Measurements from ENCODE around the gene HTT. TPM values are rescaled to one million over a fixed set of nuclear protein-coding genes. Genes with fewer than 3 reads are reported as not detected.

HTT gene
- total RNA-seq, 1 experiment from 2014 or later: 85.4 TPM

- CTCF ChIA-PET: interaction anchor here (0.8 kb wide), 1 partner anchor 36 kb away, joined by 3 read pairs; no protein-coding TSS in a partner anchor
- no peak overlapping the region for H3K27ac Mint-ChIP-seq
- no peak overlapping the region for H3K4me3 Mint-ChIP-seq
These were observed 29.3 kb upstream of the HTT start for GRCh38 chr4:3044870-3045819.

More at GRCh38 chr4:3044870-3045819, 29.3 kb upstream of the HTT start:
- Mint-ChIP-seq H3K36me3 (no peaks in the 10 kb centered on the region), H3K27me3 (ENCODE audit: low read depth) (peaks cover 23% of the 10 kb centered on the region), H3K4me1 (peaks cover 16% of the 10 kb centered on the region), H3K9me3 (no peaks in the 10 kb centered on the region)
- POLR2A ChIA-PET: no interaction called here
- DNase-seq (ENCODE audit: low spot score) (no peak), ATAC-seq (no peak)
- no peak for TF ChIP-seq MLX (CRISPR knock-in tag; IDR thresholded peaks at IDR 0.05)
- TF ChIP-seq CTCF (IDR thresholded peaks at IDR 0.05): no peak
- no peak for TF ChIP-seq ZNF121 (CRISPR knock-in tag; IDR thresholded peaks at IDR 0.05)
- no peak for TF ChIP-seq HMGA2 (CRISPR knock-in tag; IDR thresholded peaks at IDR 0.05)
- no peak for TF ChIP-seq MYBL2 (CRISPR knock-in tag; IDR thresholded peaks at IDR 0.05)
- no peak for TF ChIP-seq IRF1 (CRISPR knock-in tag; IDR thresholded peaks at IDR 0.05)
- TF ChIP-seq GTF2I (CRISPR knock-in tag; conservative IDR thresholded peaks at IDR 0.05): no peak
- TF ChIP-seq E2F5 (CRISPR knock-in tag; IDR thresholded peaks at IDR 0.05): no peak
- TF ChIP-seq ELF4 (CRISPR knock-in tag; IDR thresholded peaks at IDR 0.05; ENCODE audit: low read depth): no peak
- no peak for TF ChIP-seq MAX (CRISPR knock-in tag; IDR thresholded peaks at IDR 0.05)
- no peak for TF ChIP-seq ATF3 (CRISPR knock-in tag; conservative IDR thresholded peaks at IDR 0.05)
- TF ChIP-seq TP53 (CRISPR knock-in tag; IDR thresholded peaks at IDR 0.05): no peak
- TF ChIP-seq E2F1 (CRISPR knock-in tag; IDR thresholded peaks at IDR 0.05): no peak
- no peak for TF ChIP-seq KAT7 (CRISPR knock-in tag; IDR thresholded peaks at IDR 0.05; ENCODE audit: borderline replicate concordance)
- no peak for TF ChIP-seq SMAD4 (CRISPR knock-in tag; IDR thresholded peaks at IDR 0.05)
- TF ChIP-seq USF1 (CRISPR knock-in tag; IDR thresholded peaks at IDR 0.05): no peak
- TF ChIP-seq GABPB1 (CRISPR knock-in tag; IDR thresholded peaks at IDR 0.05): no peak
- TF ChIP-seq ZNF512 (CRISPR knock-in tag; IDR thresholded peaks at IDR 0.05; ENCODE audit: borderline replicate concordance): no peak
- TF ChIP-seq ZNF416 (CRISPR knock-in tag; IDR thresholded peaks at IDR 0.05): no peak
- TF ChIP-seq GRHL2 (CRISPR knock-in tag; IDR thresholded peaks at IDR 0.05; ENCODE audit: insufficient replicate concordance, severe bottlenecking): no peak

All from WTC11 (cell line).